CD14-positive monocyte (primary cell): ENCODE data around the gene NTSR2. TPM values are rescaled to one million over a fixed set of nuclear protein-coding genes. Genes with fewer than 3 reads are reported as not detected.

Experiments
- DNase-seq, 3 donors: peaks; one replicate each; pipeline ENCODE4 v3.0.0-alpha.2; 2011 to 2022
- H2AFZ ChIP-seq: 2 replicates; pipeline ENCODE4 v1.6.0; 2012; ENCODE audit warnings: mild to moderate bottlenecking, low read depth, low read length, inconsistent platforms; ENCODE audit not compliant: insufficient read depth, poor library complexity, severe bottlenecking
- H3K27ac ChIP-seq, 2 donors: 1 replicate in 1 of 2; 2 replicates in 1 of 2; pipeline ENCODE4 v1.5.1; 2012 to 2013; ENCODE audit warnings: low read length in 2 of 2, control low read depth in 1 of 2, inconsistent platforms in 1 of 2, low read depth in 1 of 2, mild to moderate bottlenecking in 1 of 2
- H3K27me3 ChIP-seq, 2 donors: one replicate each; pipeline versions ENCODE4 v1.6.0 to v1.6.1; 2011 to 2013; ENCODE audit warnings: low read length in 2 of 2; ENCODE audit not compliant: control insufficient read depth in 2 of 2, insufficient read depth in 2 of 2
- H3K36me3 ChIP-seq, 2 donors: replicated peaks in 1 of 2; 1 replicate in 1 of 2; 2 replicates in 1 of 2; pipeline versions ENCODE4 v1.5.1 to v1.6.1; 2012 to 2013; ENCODE audit warnings: low read length in 2 of 2, control low read depth in 1 of 2, inconsistent platforms in 1 of 2, mild to moderate bottlenecking in 1 of 2; ENCODE audit not compliant: insufficient read depth in 2 of 2, control insufficient read depth in 1 of 2
- H3K4me1 ChIP-seq, 2 donors: 1 replicate in 1 of 2; 2 replicates in 1 of 2; pipeline versions ENCODE4 v1.5.1 to v1.6.1; 2012 to 2013; ENCODE audit warnings: low read length in 2 of 2, control low read depth in 1 of 2, inconsistent platforms in 1 of 2, mild to moderate bottlenecking in 1 of 2, moderate library complexity in 1 of 2; ENCODE audit not compliant: insufficient read depth in 2 of 2, control insufficient read depth in 1 of 2
- H3K4me2 ChIP-seq: replicated peaks from 2 replicates; pipeline ENCODE3; 2012; ENCODE audit warnings: low read length, moderate library complexity, mild to moderate bottlenecking; ENCODE audit not compliant: poor library complexity, severe bottlenecking; ENCODE audit errors: extremely low read depth
- H3K4me3 ChIP-seq, 3 experiments: fragments of 200-600 bp in 1 of 3; sonication (generic) in 1 of 3; replicated peaks in 1 of 3; 1 replicate in 2 of 3; 2 replicates in 1 of 3; pipeline ENCODE4 v1.5.1; 2011 to 2013; ENCODE audit warnings: low read length in 3 of 3, mild to moderate bottlenecking in 3 of 3, control low read depth in 2 of 3, low read depth in 2 of 3, inconsistent platforms in 1 of 3, moderate library complexity in 1 of 3
- H3K79me2 ChIP-seq: 2 replicates; pipeline ENCODE4 v1.6.0; 2012; ENCODE audit warnings: mild to moderate bottlenecking, control low read depth, inconsistent platforms, low read length, moderate library complexity; ENCODE audit not compliant: insufficient read depth
- H3K9ac ChIP-seq: 2 replicates; pipeline ENCODE4 v1.6.0; 2017; ENCODE audit warnings: low read length, mild to moderate bottlenecking; ENCODE audit not compliant: insufficient read depth, poor library complexity, severe bottlenecking
- H3K9me3 ChIP-seq, 2 donors: replicated peaks in 1 of 2; 1 replicate in 1 of 2; 2 replicates in 1 of 2; pipeline versions ENCODE4 v1.5.1 to v1.6.1; 2012 to 2013; ENCODE audit warnings: low read length in 2 of 2, control low read depth in 1 of 2; ENCODE audit not compliant: control insufficient read depth in 1 of 2, insufficient read depth in 1 of 2
- H4K20me1 ChIP-seq: 2 replicates; pipeline ENCODE4 v1.6.0; 2012; ENCODE audit warnings: mild to moderate bottlenecking, low read length, control low read depth, moderate library complexity; ENCODE audit not compliant: insufficient read depth
- H3K27ac Mint-ChIP-seq, 7 donors: one replicate each; pipeline ENCODE4 v1.8.0; 2020; ENCODE audit warnings: mild to moderate bottlenecking in 7 of 7, mixed read lengths in 7 of 7, moderate library complexity in 6 of 7, inconsistent platforms in 2 of 7
- H3K27me3 Mint-ChIP-seq, 3 donors: one replicate each; pipeline ENCODE4 v1.8.0; 2021 to 2022; ENCODE audit warnings: low read depth in 3 of 3, mild to moderate bottlenecking in 3 of 3, mixed read lengths in 3 of 3, moderate library complexity in 3 of 3, inconsistent platforms in 1 of 3
- H3K36me3 Mint-ChIP-seq, 2 donors: one replicate each; pipeline ENCODE4 v1.8.0; 2020; ENCODE audit warnings: mixed read lengths in 2 of 2, inconsistent platforms in 1 of 2, mild to moderate bottlenecking in 1 of 2
- H3K4me1 Mint-ChIP-seq: one replicate; pipeline ENCODE4 v1.8.0; 2020; ENCODE audit warnings: mild to moderate bottlenecking, mixed read lengths
- H3K4me3 Mint-ChIP-seq, 2 donors: one replicate each; pipeline ENCODE4 v1.8.0; 2020; ENCODE audit warnings: mild to moderate bottlenecking in 2 of 2, mixed read lengths in 2 of 2, moderate library complexity in 1 of 2
- H3K9me3 Mint-ChIP-seq, 7 donors: one replicate each; pipeline ENCODE4 v1.8.0; 2020 to 2022; ENCODE audit warnings: mixed read lengths in 7 of 7, mild to moderate bottlenecking in 6 of 7, moderate library complexity in 6 of 7, inconsistent platforms in 2 of 7
- WGBS: methylation state at CpG from one replicate; pipeline ENCODE4 v1.1.5; 2013; ENCODE audit warnings: missing lambda C conversion rate; ENCODE audit not compliant: insufficient coverage; 5-methylcytosine and 5-hydroxymethylcytosine counted together
- intact Hi-C, 2 donors: fragments of 100-400 bp; cut with micrococcal nuclease; formaldehyde crosslinking; loops; one replicate each; pipeline versions ENCODE4 v1.15.0 to v1.15.1; 2023
- polyA plus RNA-seq, 3 donors: library from polyadenylated mRNA; depleted of rRNA in 1 of 3; unstranded in 2 of 3; stranded (reverse) in 1 of 3; fragments of 300-500 nt in 2 of 3; fragments of >200 nt in 1 of 3; fragmentation: Illumina TruSeq in 2 of 3; gene quantifications; 1 replicate in 2 of 3; 2 replicates in 1 of 3; pipeline ENCODE4 v1.2.3, GENCODE V29; 2012 to 2021
- TF ChIP-seq, protein P1 (sequence below): fragments of 200-600 bp; IDR thresholded peaks from one replicate; pipeline ENCODE4 v1.8.0; 2022; ENCODE audit warnings: antibody characterized with exemption, mild to moderate bottlenecking

The NTSR2 gene
- polyA plus RNA-seq, 3 donors: not detected

GRCh38 chr2:11615209-11615608 lies 54.8 kb downstream of the NTSR2 start:
- Mint-ChIP-seq H3K27me3 (peaks cover 3 to 11% (median 3%) of the 10 kb centered on the region in 3 donors), H3K36me3 (no peaks in the 10 kb centered on the region), H3K4me3 (no peak overlapping the region), H3K27ac (no peak overlapping the region), H3K4me1 (peaks cover 4% of the 10 kb centered on the region), H3K9me3 (no peaks in the 10 kb centered on the region)
- intact Hi-C loops: no loop called here
- Histone ChIP-seq H3K27ac (no peak overlapping the region), H3K36me3 (no peaks in the 10 kb centered on the region), H3K4me3 (no peak overlapping the region), H4K20me1 (no peaks in the 10 kb centered on the region), H2AFZ (no peak overlapping the region), H3K27me3 (no peaks in the 10 kb centered on the region), H3K9me3 (no peaks in the 10 kb centered on the region), H3K4me1 (no peaks in the 10 kb centered on the region), H3K79me2 (no peaks in the 10 kb centered on the region), H3K4me2 (no peak overlapping the region), H3K9ac (no peak overlapping the region)
- TF ChIP-seq, protein P1, sequence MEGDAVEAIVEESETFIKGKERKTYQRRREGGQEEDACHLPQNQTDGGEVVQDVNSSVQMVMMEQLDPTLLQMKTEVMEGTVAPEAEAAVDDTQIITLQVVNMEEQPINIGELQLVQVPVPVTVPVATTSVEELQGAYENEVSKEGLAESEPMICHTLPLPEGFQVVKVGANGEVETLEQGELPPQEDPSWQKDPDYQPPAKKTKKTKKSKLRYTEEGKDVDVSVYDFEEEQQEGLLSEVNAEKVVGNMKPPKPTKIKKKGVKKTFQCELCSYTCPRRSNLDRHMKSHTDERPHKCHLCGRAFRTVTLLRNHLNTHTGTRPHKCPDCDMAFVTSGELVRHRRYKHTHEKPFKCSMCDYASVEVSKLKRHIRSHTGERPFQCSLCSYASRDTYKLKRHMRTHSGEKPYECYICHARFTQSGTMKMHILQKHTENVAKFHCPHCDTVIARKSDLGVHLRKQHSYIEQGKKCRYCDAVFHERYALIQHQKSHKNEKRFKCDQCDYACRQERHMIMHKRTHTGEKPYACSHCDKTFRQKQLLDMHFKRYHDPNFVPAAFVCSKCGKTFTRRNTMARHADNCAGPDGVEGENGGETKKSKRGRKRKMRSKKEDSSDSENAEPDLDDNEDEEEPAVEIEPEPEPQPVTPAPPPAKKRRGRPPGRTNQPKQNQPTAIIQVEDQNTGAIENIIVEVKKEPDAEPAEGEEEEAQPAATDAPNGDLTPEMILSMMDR: no peak
- 94% methylated on average over 2 of the region's 3 CpGs for WGBS
- DNase-seq: no peak

GRCh38 chr2:11613297-11613696 lies 56.7 kb downstream of the NTSR2 start:
- Histone ChIP-seq H2AFZ (no peak overlapping the region), H3K36me3 (no peaks in the 10 kb centered on the region), H3K4me2 (no peak overlapping the region), H3K9ac (no peak overlapping the region), H3K4me3 (no peak overlapping the region), H4K20me1 (no peaks in the 10 kb centered on the region), H3K4me1 (no peaks in the 10 kb centered on the region), H3K79me2 (no peaks in the 10 kb centered on the region), H3K27me3 (no peaks in the 10 kb centered on the region), H3K27ac (no peak overlapping the region), H3K9me3 (no peaks in the 10 kb centered on the region)
- no peak overlapping the region for H3K27ac Mint-ChIP-seq
- H3K36me3 Mint-ChIP-seq: no peaks in the 10 kb centered on the region
- H3K27me3 Mint-ChIP-seq: peaks cover 3 to 9% (median 6%) of the 10 kb centered on the region in 3 donors
- WGBS: 75% methylated on average over 2 of the region's 5 CpGs
- no peak overlapping the region for H3K4me3 Mint-ChIP-seq
- DNase-seq: no peak
- TF ChIP-seq, protein P1: no peak
- H3K9me3 Mint-ChIP-seq: no peaks in the 10 kb centered on the region
- peaks cover 4% of the 10 kb centered on the region for H3K4me1 Mint-ChIP-seq
- intact Hi-C loops: no loop called here
